Prostate gland (tissue), 2 donors: ENCODE data around the gene ZNF594. TPM values are rescaled to one million over a fixed set of nuclear protein-coding genes. Genes with fewer than 3 reads are reported as not detected.

Source experiments
- DNase-seq: peaks from one replicate; pipeline ENCODE4 v3.0.0-alpha.2; 2019; ENCODE audit warnings: low spot score
- H3K27ac ChIP-seq, 2 donors: fragments of 200-600 bp; sonication (generic); 2 replicates each; pipeline ENCODE4 v1.5.1; 2017 to 2019
- H3K27me3 ChIP-seq: fragments of 200-600 bp; sonication (generic); replicated peaks from 2 replicates; pipeline ENCODE4 v1.5.1; 2019; ENCODE audit not compliant: insufficient read depth
- H3K36me3 ChIP-seq, 2 donors: fragments of 200-600 bp; sonication (generic); 1 replicate in 1 of 2; 2 replicates in 1 of 2; pipeline versions ENCODE4 v1.5.1 to v1.8.1; 2017 to 2019
- H3K4me1 ChIP-seq: fragments of 200-600 bp; sonication (generic); replicated peaks from 2 replicates; pipeline ENCODE4 v1.5.1; 2019
- H3K4me3 ChIP-seq, 2 donors: fragments of 200-600 bp; sonication (generic); 2 replicates each; pipeline ENCODE4 v1.5.1; 2017 to 2019
- H3K9me3 ChIP-seq: fragments of 200-600 bp; sonication (generic); 2 replicates; pipeline ENCODE4 v1.5.1; 2017
- POLR2A ChIP-seq: fragments of 450-650 bp; IDR thresholded peaks from one replicate; pipeline ENCODE4 v1.6.1; 2016; ENCODE audit warnings: antibody characterized with exemption, mild to moderate bottlenecking
- POLR2AphosphoS5 ChIP-seq: sonication (generic); formaldehyde crosslinking; IDR thresholded peaks from one replicate; pipeline ENCODE4 v1.6.1; 2017; ENCODE audit warnings: antibody characterized with exemption
- WGBS: methylation state at CpG from one replicate; pipeline ENCODE4 v1.1.5; 2018; 5-methylcytosine and 5-hydroxymethylcytosine counted together
- intact Hi-C: fragments of 100-400 bp; cut with DNase I; formaldehyde crosslinking; loops from one replicate; pipeline ENCODE4 v1.14.2; 2022
- total RNA-seq, 2 donors: library from RNA; depleted of rRNA; stranded (reverse); fragments of >200 nt; gene quantifications; one replicate each; pipeline ENCODE4 v1.1.0, GENCODE V29; 2016
- TF ChIP-seq, protein P1 (sequence below), 4 experiments: fragments of 200-600 bp in 2 of 4; fragments of 450-650 bp in 2 of 4; sonication (generic) in 2 of 4; IDR thresholded peaks; 1 replicate in 3 of 4; 2 replicates in 1 of 4; pipeline ENCODE4 v1.5.1; 2016 to 2019; ENCODE audit warnings: antibody characterized with exemption in 4 of 4, mild to moderate bottlenecking in 2 of 4, moderate library complexity in 2 of 4

ZNF594 gene
- total RNA-seq, 2 donors from 2014 or later: 20.3 to 33.2 TPM

GRCh38 chr17:5200360-5200759 is 8.7 kb upstream of the ZNF594 start:
- no peaks in the 10 kb centered on the region for H3K36me3 ChIP-seq

GRCh38 chr17:5198472-5198871 is 6.8 kb upstream of the ZNF594 start:
- no peak overlapping the region for H3K4me3 ChIP-seq
- no peaks in the 10 kb centered on the region for H3K27me3 ChIP-seq
- no peaks in the 10 kb centered on the region for H3K36me3 ChIP-seq
- no peak for DNase-seq
- intact Hi-C loops: no loop called here
- H3K4me1 ChIP-seq: no peaks in the 10 kb centered on the region
- 93% methylated on average over 7 of the region's 7 CpGs for WGBS
- no peak overlapping the region for H3K27ac ChIP-seq
- no peak for TF ChIP-seq POLR2A
- TF ChIP-seq POLR2AphosphoS5: no peak
- TF ChIP-seq, protein P1, sequence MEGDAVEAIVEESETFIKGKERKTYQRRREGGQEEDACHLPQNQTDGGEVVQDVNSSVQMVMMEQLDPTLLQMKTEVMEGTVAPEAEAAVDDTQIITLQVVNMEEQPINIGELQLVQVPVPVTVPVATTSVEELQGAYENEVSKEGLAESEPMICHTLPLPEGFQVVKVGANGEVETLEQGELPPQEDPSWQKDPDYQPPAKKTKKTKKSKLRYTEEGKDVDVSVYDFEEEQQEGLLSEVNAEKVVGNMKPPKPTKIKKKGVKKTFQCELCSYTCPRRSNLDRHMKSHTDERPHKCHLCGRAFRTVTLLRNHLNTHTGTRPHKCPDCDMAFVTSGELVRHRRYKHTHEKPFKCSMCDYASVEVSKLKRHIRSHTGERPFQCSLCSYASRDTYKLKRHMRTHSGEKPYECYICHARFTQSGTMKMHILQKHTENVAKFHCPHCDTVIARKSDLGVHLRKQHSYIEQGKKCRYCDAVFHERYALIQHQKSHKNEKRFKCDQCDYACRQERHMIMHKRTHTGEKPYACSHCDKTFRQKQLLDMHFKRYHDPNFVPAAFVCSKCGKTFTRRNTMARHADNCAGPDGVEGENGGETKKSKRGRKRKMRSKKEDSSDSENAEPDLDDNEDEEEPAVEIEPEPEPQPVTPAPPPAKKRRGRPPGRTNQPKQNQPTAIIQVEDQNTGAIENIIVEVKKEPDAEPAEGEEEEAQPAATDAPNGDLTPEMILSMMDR (IDR thresholded peaks at IDR 0.05): no peak
- H3K9me3 ChIP-seq: no peaks in the 10 kb centered on the region

More at GRCh38 chr17:5200360-5200759, 8.7 kb upstream of the ZNF594 start:
- Histone ChIP-seq H3K4me3 (no peak overlapping the region), H3K27me3 (no peaks in the 10 kb centered on the region), H3K9me3 (no peaks in the 10 kb centered on the region), H3K4me1 (no peaks in the 10 kb centered on the region), H3K27ac (no peak overlapping the region)
- TF ChIP-seq POLR2A (no peak), POLR2AphosphoS5 (no peak)
- TF ChIP-seq, protein P1 (IDR thresholded peaks at IDR 0.05): no peak
- intact Hi-C loops: no loop called here
- 68% methylated on average over 2 of the region's 2 CpGs for WGBS
- DNase-seq: no peak

- no peak overlapping the region for H3K4me3 ChIP-seq
- H3K4me1 ChIP-seq: no peaks in the 10 kb centered on the region
- H3K27me3 ChIP-seq: no peaks in the 10 kb centered on the region
- TF ChIP-seq, protein P1 (IDR thresholded peaks at IDR 0.05): no peak
- TF ChIP-seq POLR2A (no peak), POLR2AphosphoS5 (no peak)
- H3K9me3 ChIP-seq: peaks cover 3% of the 10 kb centered on the region
- no peak for DNase-seq
- H3K27ac ChIP-seq: no peak overlapping the region
- H3K36me3 ChIP-seq: no peaks in the 10 kb centered on the region
- intact Hi-C loops: no loop called here
- 78% methylated on average over 2 of the region's 2 CpGs for WGBS
These were observed 2.7 kb upstream of the ZNF594 start for GRCh38 chr17:5194346-5194745.

DNA sequence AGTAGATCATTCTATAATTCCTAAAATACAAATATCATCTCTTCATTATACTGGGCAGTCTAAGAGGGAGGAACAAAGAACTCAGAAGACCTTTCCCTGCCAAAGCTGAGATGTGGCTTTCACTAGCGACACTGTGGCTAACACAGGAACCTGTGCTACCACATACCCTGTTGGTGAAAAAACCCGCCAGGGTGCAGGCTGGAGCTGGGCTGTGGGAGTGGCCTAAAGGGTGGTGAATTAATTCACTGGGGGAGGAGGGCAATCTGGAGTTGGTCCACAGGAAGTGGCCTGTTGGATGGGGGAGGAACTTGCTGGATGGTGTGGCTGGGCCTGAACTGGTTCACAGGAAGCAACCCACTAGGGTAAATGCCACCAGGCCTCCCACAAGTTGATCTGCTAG is 7.4 kb downstream of the ZNF594 start:
- Histone ChIP-seq H3K4me3 (no peak overlapping the region), H3K36me3 (no peaks in the 10 kb centered on the region), H3K4me1 (no peaks in the 10 kb centered on the region), H3K9me3 (peaks cover 18% of the 10 kb centered on the region), H3K27me3 (no peaks in the 10 kb centered on the region), H3K27ac (no peak overlapping the region)
- intact Hi-C loops: no loop called here
- DNase-seq: no peak
- WGBS: 100% methylated on average over 2 of the region's 2 CpGs
- TF ChIP-seq, protein P1 (IDR thresholded peaks at IDR 0.05): no peak
- TF ChIP-seq POLR2A (no peak), POLR2AphosphoS5 (no peak)

DNA sequence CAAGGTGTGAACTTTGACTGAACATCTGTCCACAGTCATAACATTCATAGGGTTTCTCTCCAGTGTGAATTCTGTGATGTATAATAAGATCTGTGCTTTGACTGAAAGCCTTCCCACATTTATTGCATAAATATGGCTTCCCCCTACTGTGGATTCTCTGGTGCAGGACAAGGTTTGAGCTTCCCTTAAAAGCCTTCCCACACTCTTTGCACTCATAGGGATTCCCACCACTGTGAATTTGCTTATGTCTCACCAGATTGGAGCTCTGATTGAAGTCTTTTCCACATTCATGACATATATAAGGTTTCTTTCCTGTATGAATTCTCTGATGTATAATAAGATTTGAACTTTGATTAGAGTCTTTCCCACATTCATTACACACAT is 8.3 kb downstream of the ZNF594 start:
- H3K9me3 ChIP-seq: peaks cover 18% of the 10 kb centered on the region
- intact Hi-C loops: no loop called here
- no peaks in the 10 kb centered on the region for H3K4me1 ChIP-seq
- H3K4me3 ChIP-seq: no peak overlapping the region
- no peak overlapping the region for H3K27ac ChIP-seq
- TF ChIP-seq, protein P1 (IDR thresholded peaks at IDR 0.05): no peak
- TF ChIP-seq POLR2A (no peak), POLR2AphosphoS5 (no peak)
- DNase-seq: no peak
- H3K27me3 ChIP-seq: no peaks in the 10 kb centered on the region
- no peaks in the 10 kb centered on the region for H3K36me3 ChIP-seq
